Measurements from ENCODE around the gene TUT1. TPM values are rescaled to one million over a fixed set of nuclear protein-coding genes. Genes with fewer than 3 reads are reported as not detected.

Gene TUT1
- total RNA-seq, 1 donor from 2014 or later = 23.1 TPM

GRCh38 chr11:62546929-62547625, 44.2 kb downstream of the TUT1 start:
- Mint-ChIP-seq H3K27ac (peak overlapping the region; percentile 88), H3K4me3 (ENCODE audit: low read depth) (peak overlapping the region; percentile 72), H3K36me3 (ENCODE audit: insufficient read depth) (no peaks in the 10 kb centered on the region), H3K27me3 (peaks cover 46% of the 10 kb centered on the region), H3K4me1 (ENCODE audit: low read depth) (peaks cover 33% of the 10 kb centered on the region), H3K9me3 (ENCODE audit: low read depth) (no peaks in the 10 kb centered on the region)
- no peak for DNase-seq (ENCODE audit: low spot score, unreplicated experiment)
- TF ChIP-seq CTCF (IDR thresholded peaks at IDR 0.05; ENCODE audit: unreplicated experiment) = no peak

- Mint-ChIP-seq H3K9me3 (ENCODE audit: low read depth) (no peaks in the 10 kb centered on the region), H3K36me3 (ENCODE audit: insufficient read depth) (no peaks in the 10 kb centered on the region), H3K27me3 (peaks cover 46% of the 10 kb centered on the region), H3K27ac (peak within 1 kb of the TSS; percentile 88), H3K4me3 (ENCODE audit: low read depth) (peak within 1 kb of the TSS; percentile 82), H3K4me1 (ENCODE audit: low read depth) (peaks cover 33% of the 10 kb centered on the region)
- peak; percentile 61 for DNase-seq (ENCODE audit: low spot score, unreplicated experiment)
- no peak for TF ChIP-seq CTCF (IDR thresholded peaks at IDR 0.05; ENCODE audit: unreplicated experiment)
Measured at GRCh38 chr11:62546244-62546928, 44.9 kb downstream of the TUT1 start, which contains the start of gene AHNAK. Gene AHNAK (minus strand): TSS chr11:62546806. CDS start chr11:62536098, 10,708 bp downstream.

- H3K4me1 Mint-ChIP-seq (ENCODE audit: low read depth) = peaks cover 35% of the 10 kb centered on the region
- peaks cover 46% of the 10 kb centered on the region for H3K27me3 Mint-ChIP-seq
- TF ChIP-seq CTCF (IDR thresholded peaks at IDR 0.05; ENCODE audit: unreplicated experiment) = no peak
- peak overlapping the region; percentile 82 for H3K4me3 Mint-ChIP-seq (ENCODE audit: low read depth)
- no peaks in the 10 kb centered on the region for H3K36me3 Mint-ChIP-seq (ENCODE audit: insufficient read depth)
- DNase-seq (ENCODE audit: low spot score, unreplicated experiment) = peak; percentile 47
- H3K9me3 Mint-ChIP-seq (ENCODE audit: low read depth) = no peaks in the 10 kb centered on the region
- peak overlapping the region; percentile 89 for H3K27ac Mint-ChIP-seq
Measured at GRCh38 chr11:62545437-62546243, 45.7 kb downstream of the TUT1 start.

- TF ChIP-seq CTCF (IDR thresholded peaks at IDR 0.05; ENCODE audit: unreplicated experiment) = peak; percentile 16
- H3K4me1 Mint-ChIP-seq (ENCODE audit: low read depth) = peaks cover 34% of the 10 kb centered on the region
- no peaks in the 10 kb centered on the region for H3K36me3 Mint-ChIP-seq (ENCODE audit: insufficient read depth)
- peak overlapping the region; percentile 82 for H3K4me3 Mint-ChIP-seq (ENCODE audit: low read depth)
- peaks cover 46% of the 10 kb centered on the region for H3K27me3 Mint-ChIP-seq
- peak overlapping the region; percentile 64 for H3K27ac Mint-ChIP-seq
- no peak for DNase-seq (ENCODE audit: low spot score, unreplicated experiment)
- no peaks in the 10 kb centered on the region for H3K9me3 Mint-ChIP-seq (ENCODE audit: low read depth)
Measured at GRCh38 chr11:62544581-62545436, 46.5 kb downstream of the TUT1 start.

Data from progenitor cell of endocrine pancreas (in vitro differentiated cells).